ENCODE results near the gene THAP7. TPM values are rescaled to one million over a fixed set of nuclear protein-coding genes. Genes with fewer than 3 reads are reported as not detected.

Gene THAP7
- total RNA-seq, 1 experiment from 2014 or later, result 27.7 TPM

DNA sequence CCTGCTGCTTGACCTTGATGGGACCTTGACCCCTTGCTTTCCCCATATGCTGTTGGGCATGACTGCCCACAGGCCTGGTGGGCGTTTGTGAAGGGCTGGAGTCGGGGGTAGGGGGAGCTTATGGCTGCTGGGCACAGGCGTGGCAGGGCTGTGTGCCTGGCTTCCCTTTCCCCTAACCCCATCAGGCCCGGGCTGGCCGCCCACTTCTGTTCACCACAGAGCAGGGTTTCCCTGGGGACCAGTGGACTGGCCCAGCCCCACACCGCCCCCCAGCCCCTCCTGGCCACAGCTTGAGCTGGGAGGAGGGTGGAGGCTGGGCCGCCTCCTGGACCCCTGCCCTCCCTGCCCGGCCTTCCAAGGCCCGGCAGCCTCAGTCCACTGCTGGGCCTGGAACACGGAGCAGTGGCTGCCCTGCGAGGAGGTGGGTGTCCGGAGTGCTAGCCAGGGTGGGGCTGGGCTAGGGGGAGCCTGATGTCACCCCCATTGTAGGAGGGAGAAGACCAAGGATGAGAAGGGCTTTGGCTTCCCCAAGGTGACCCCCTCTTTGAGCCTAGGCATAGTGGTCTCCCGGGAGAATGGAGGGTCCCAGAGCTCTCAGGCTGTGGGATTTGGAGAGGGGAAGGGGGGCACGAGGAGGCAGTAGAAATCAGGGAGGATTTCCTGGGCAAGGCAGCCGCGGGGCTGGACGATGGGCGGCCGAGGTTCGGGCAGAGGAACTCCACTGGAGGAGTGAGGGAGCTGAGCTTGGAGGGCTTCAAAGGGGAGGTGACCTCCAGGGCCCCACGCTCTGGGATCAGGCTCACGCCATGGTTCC lies 34.8 kb downstream of the THAP7 start, which contains the start of gene AIFM3:
Gene AIFM3, plus strand, starts transcription at position 373 of the 814 bp plus-strand sequence. CDS start 690 bp downstream, outside the sequence.
- no peaks in the 10 kb centered on the region for H3K79me2 ChIP-seq (ENCODE audit: insufficient read depth, low read length)
- no TSS peak for BruUV-seq (replicated peaks)
- no peaks in the 10 kb centered on the region for H3K36me3 ChIP-seq (ENCODE audit: control insufficient read depth in 1 of 2, insufficient read depth in 2 of 2, low read length in 2 of 2)
- no peaks in the 10 kb centered on the region for H3K4me1 ChIP-seq (ENCODE audit: control insufficient read depth in 1 of 2, insufficient read depth in 2 of 2, low read length in 2 of 2)
- intact Hi-C loops (cut with micrococcal nuclease), result no loop called here
- H3K4me2 ChIP-seq (ENCODE audit: low read length), result no peak within 1 kb of the TSS
- POLR2A ChIA-PET, result no interaction called here
- no peak within 1 kb of the TSS for H2AFZ ChIP-seq (ENCODE audit: low read depth, low read length, poor library complexity, severe bottlenecking)
- H4K20me1 ChIP-seq (ENCODE audit: insufficient read depth), result no peaks in the 10 kb centered on the region
- no peaks in the 10 kb centered on the region for H3K9me2 ChIP-seq (ENCODE audit: insufficient read depth)
- H3K27me3 ChIP-seq (ENCODE audit: insufficient read depth, low read length), result no peaks in the 10 kb centered on the region
- H3K9me3 ChIP-seq (ENCODE audit: control insufficient read depth in 1 of 2, insufficient read depth in 1 of 2, low read depth in 1 of 2, low read length in 2 of 2), result no peaks in the 10 kb centered on the region
- ATAC-seq (no peak), DNase-seq (ENCODE audit: low read depth, low spot score) (no peak)
- no peak within 1 kb of the TSS for H3K27ac ChIP-seq (ENCODE audit: low read depth, low read length)
- H3K4me3 ChIP-seq (replicated peaks in 1 of 2; ENCODE audit: low read depth in 1 of 2, low read length in 2 of 2), result no peak within 1 kb of the TSS
- TF ChIP-seq FOSL1 (IDR thresholded peaks at IDR 0.05; ENCODE audit: low read depth), result no peak
- TF ChIP-seq, protein P1, sequence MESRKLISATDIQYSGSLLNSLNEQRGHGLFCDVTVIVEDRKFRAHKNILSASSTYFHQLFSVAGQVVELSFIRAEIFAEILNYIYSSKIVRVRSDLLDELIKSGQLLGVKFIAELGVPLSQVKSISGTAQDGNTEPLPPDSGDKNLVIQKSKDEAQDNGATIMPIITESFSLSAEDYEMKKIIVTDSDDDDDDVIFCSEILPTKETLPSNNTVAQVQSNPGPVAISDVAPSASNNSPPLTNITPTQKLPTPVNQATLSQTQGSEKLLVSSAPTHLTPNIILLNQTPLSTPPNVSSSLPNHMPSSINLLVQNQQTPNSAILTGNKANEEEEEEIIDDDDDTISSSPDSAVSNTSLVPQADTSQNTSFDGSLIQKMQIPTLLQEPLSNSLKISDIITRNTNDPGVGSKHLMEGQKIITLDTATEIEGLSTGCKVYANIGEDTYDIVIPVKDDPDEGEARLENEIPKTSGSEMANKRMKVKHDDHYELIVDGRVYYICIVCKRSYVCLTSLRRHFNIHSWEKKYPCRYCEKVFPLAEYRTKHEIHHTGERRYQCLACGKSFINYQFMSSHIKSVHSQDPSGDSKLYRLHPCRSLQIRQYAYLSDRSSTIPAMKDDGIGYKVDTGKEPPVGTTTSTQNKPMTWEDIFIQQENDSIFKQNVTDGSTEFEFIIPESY (IDR thresholded peaks at IDR 0.05; ENCODE audit: extremely low read depth, insufficient replicate concordance, low read length), result no peak
- TF ChIP-seq, protein P2, sequence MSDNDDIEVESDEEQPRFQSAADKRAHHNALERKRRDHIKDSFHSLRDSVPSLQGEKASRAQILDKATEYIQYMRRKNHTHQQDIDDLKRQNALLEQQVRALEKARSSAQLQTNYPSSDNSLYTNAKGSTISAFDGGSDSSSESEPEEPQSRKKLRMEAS (IDR thresholded peaks at IDR 0.05), result no peak
- TF ChIP-seq, protein P3, sequence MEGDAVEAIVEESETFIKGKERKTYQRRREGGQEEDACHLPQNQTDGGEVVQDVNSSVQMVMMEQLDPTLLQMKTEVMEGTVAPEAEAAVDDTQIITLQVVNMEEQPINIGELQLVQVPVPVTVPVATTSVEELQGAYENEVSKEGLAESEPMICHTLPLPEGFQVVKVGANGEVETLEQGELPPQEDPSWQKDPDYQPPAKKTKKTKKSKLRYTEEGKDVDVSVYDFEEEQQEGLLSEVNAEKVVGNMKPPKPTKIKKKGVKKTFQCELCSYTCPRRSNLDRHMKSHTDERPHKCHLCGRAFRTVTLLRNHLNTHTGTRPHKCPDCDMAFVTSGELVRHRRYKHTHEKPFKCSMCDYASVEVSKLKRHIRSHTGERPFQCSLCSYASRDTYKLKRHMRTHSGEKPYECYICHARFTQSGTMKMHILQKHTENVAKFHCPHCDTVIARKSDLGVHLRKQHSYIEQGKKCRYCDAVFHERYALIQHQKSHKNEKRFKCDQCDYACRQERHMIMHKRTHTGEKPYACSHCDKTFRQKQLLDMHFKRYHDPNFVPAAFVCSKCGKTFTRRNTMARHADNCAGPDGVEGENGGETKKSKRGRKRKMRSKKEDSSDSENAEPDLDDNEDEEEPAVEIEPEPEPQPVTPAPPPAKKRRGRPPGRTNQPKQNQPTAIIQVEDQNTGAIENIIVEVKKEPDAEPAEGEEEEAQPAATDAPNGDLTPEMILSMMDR (IDR thresholded peaks at IDR 0.05 in 2 of 3, conservative IDR thresholded peaks at IDR 0.05 in 1 of 3; ENCODE audit: borderline replicate concordance in 1 of 3, insufficient read depth in 1 of 3, low read depth in 2 of 3, low read length in 2 of 3), result no peak
- H3K9ac ChIP-seq (ENCODE audit: low read length), result no peak within 1 kb of the TSS
- RAD21 ChIA-PET (ENCODE audit: low non-redundant PET in 1 of 2, low total read pairs in 2 of 2, uncharacterized antibody in 2 of 2, unreplicated experiment in 2 of 2), result no interaction called here
- CTCF ChIA-PET, result no interaction called here

All from HCT116 (cell line).